Mesendoderm (in vitro differentiated cells): Measurements from ENCODE around the gene WDR33.

Source experiments
- DNase-seq: peaks from one replicate; pipeline ENCODE4 v3.0.0; 2013
- H2AK5ac ChIP-seq: 2 replicates; pipeline ENCODE4 v1.6.1; 2013; ENCODE audit warnings: low read length, inconsistent platforms
- H2BK120ac ChIP-seq: 2 replicates; pipeline ENCODE4 v1.6.1; 2013; ENCODE audit warnings: low read depth, mild to moderate bottlenecking, low read length, moderate library complexity, mixed read lengths
- H2BK15ac ChIP-seq: replicated peaks from 2 replicates; pipeline ENCODE4 v1.6.1; 2013; ENCODE audit warnings: low read depth, mild to moderate bottlenecking, moderate library complexity
- H2BK5ac ChIP-seq: 2 replicates; pipeline ENCODE4 v1.6.1; 2013; ENCODE audit warnings: low read length, inconsistent platforms
- H3K18ac ChIP-seq: 2 replicates; pipeline ENCODE4 v1.6.1; 2013; ENCODE audit warnings: mild to moderate bottlenecking, low read length, mixed read lengths
- H3K23ac ChIP-seq: one replicate; pipeline ENCODE4 v1.6.1; 2013; ENCODE audit warnings: low read length
- H3K27ac ChIP-seq: 2 replicates; pipeline ENCODE4 v1.5.1; 2013; ENCODE audit warnings: low read depth, mild to moderate bottlenecking, inconsistent platforms, low read length, moderate library complexity
- H3K27me3 ChIP-seq: 2 replicates; pipeline ENCODE4 v1.6.1; 2013; ENCODE audit warnings: low read length, control low read depth, mild to moderate bottlenecking, inconsistent platforms; ENCODE audit not compliant: insufficient read depth, poor library complexity
- H3K36me3 ChIP-seq: 2 replicates; pipeline ENCODE4 v1.6.1; 2013; ENCODE audit warnings: low read length, inconsistent platforms; ENCODE audit not compliant: control insufficient read depth, insufficient read depth
- H3K4ac ChIP-seq: one replicate; pipeline ENCODE4 v1.6.1; 2013; ENCODE audit warnings: low read depth, mild to moderate bottlenecking, low read length, moderate library complexity
- H3K4me1 ChIP-seq: 2 replicates; pipeline ENCODE4 v1.6.1; 2013; ENCODE audit warnings: low read depth, low read length, inconsistent platforms; ENCODE audit not compliant: control insufficient read depth
- H3K4me2 ChIP-seq: 2 replicates; pipeline ENCODE4 v1.6.1; 2013; ENCODE audit warnings: low read length
- H3K4me3 ChIP-seq: 2 replicates; pipeline ENCODE4 v1.5.1; 2013; ENCODE audit warnings: mild to moderate bottlenecking, low read length
- H3K56ac ChIP-seq: one replicate; pipeline ENCODE4 v1.6.1; 2013; ENCODE audit warnings: low read length
- H3K79me1 ChIP-seq: 2 replicates; pipeline ENCODE4 v1.6.1; 2013; ENCODE audit warnings: low read length, inconsistent platforms
- H3K79me2 ChIP-seq: 2 replicates; pipeline ENCODE4 v1.6.1; 2013; ENCODE audit warnings: mild to moderate bottlenecking, low read length; ENCODE audit not compliant: control insufficient read depth, insufficient read depth
- H3K9ac ChIP-seq: 2 replicates; pipeline ENCODE4 v1.6.1; 2013; ENCODE audit warnings: low read length, inconsistent platforms
- H4K5ac ChIP-seq: one replicate; pipeline ENCODE4 v1.6.1; 2013; ENCODE audit warnings: low read length
- H4K8ac ChIP-seq: one replicate; pipeline ENCODE4 v1.6.1; 2013; ENCODE audit warnings: low read depth, mild to moderate bottlenecking, control low read depth, low read length, moderate library complexity
- WGBS: extraction: QIAGEN DNeasy Blood & Tissue Kit; methylation state at CpG from one replicate; pipeline ENCODE4 v1.1.7; 2013; ENCODE audit warnings: low lambda C conversion rate, missing lambda C conversion rate; ENCODE audit not compliant: insufficient coverage; ENCODE audit errors: extremely low coverage; 5-methylcytosine and 5-hydroxymethylcytosine counted together

WDR33 gene

GRCh38 chr2:127778850-127779249 is 32.1 kb downstream of the WDR33 start:
- no CpG with 5 or more reads among the region's 2 CpGs for WGBS
- Histone ChIP-seq H3K4ac (no peak overlapping the region), H3K4me3 (no peak overlapping the region), H3K27ac (no peak overlapping the region), H3K27me3 (no peaks in the 10 kb centered on the region), H2AK5ac (no peak overlapping the region), H3K79me1 (peaks cover 15% of the 10 kb centered on the region), H3K4me2 (no peak overlapping the region), H2BK15ac (no peak overlapping the region), H3K36me3 (no peaks in the 10 kb centered on the region), H3K4me1 (no peaks in the 10 kb centered on the region), H4K5ac (no peak overlapping the region), H3K23ac (no peak overlapping the region), H3K9ac (no peak overlapping the region), H4K8ac (no peak overlapping the region), H3K18ac (no peak overlapping the region), H3K56ac (no peak overlapping the region), H2BK120ac (no peak overlapping the region), H2BK5ac (no peak overlapping the region), H3K79me2 (peaks cover 49% of the 10 kb centered on the region)
- DNase-seq: no peak

- H3K79me1 ChIP-seq: peaks cover 17% of the 10 kb centered on the region
- no peak overlapping the region for H3K4me2 ChIP-seq
- no peaks in the 10 kb centered on the region for H3K4me1 ChIP-seq
- no peak overlapping the region for H3K4me3 ChIP-seq
- H3K4ac ChIP-seq: no peak overlapping the region
- H3K23ac ChIP-seq: no peak overlapping the region
- no peak overlapping the region for H3K56ac ChIP-seq
- WGBS: no CpG with 5 or more reads among the region's 2 CpGs
- H3K27me3 ChIP-seq: no peaks in the 10 kb centered on the region
- H2BK5ac ChIP-seq: no peak overlapping the region
- no peak overlapping the region for H3K27ac ChIP-seq
- no peak overlapping the region for H4K8ac ChIP-seq
- no peak overlapping the region for H3K9ac ChIP-seq
- no peak overlapping the region for H2AK5ac ChIP-seq
- H2BK15ac ChIP-seq: no peak overlapping the region
- H3K18ac ChIP-seq: no peak overlapping the region
- no peak overlapping the region for H2BK120ac ChIP-seq
- H4K5ac ChIP-seq: no peak overlapping the region
- peaks cover 53% of the 10 kb centered on the region for H3K79me2 ChIP-seq
- no peak for DNase-seq
- no peaks in the 10 kb centered on the region for H3K36me3 ChIP-seq
Observed at GRCh38 chr2:127778447-127778846, 32.5 kb downstream of the WDR33 start.

GRCh38 chr2:127776122-127776780 is 34.7 kb downstream of the WDR33 start:
- no peaks in the 10 kb centered on the region for H3K36me3 ChIP-seq
- H2BK5ac ChIP-seq: no peak overlapping the region
- H3K4me1 ChIP-seq: no peaks in the 10 kb centered on the region
- H2BK120ac ChIP-seq: no peak overlapping the region
- H4K8ac ChIP-seq: no peak overlapping the region
- DNase-seq: peak; percentile 28
- H3K9ac ChIP-seq: no peak overlapping the region
- H3K27me3 ChIP-seq: no peaks in the 10 kb centered on the region
- H3K4me2 ChIP-seq: no peak overlapping the region
- no peak overlapping the region for H3K4ac ChIP-seq
- no peak overlapping the region for H3K18ac ChIP-seq
- peaks cover 49% of the 10 kb centered on the region for H3K79me2 ChIP-seq
- no CpG with 5 or more reads among the region's 3 CpGs for WGBS
- H4K5ac ChIP-seq: no peak overlapping the region
- no peak overlapping the region for H2BK15ac ChIP-seq
- H2AK5ac ChIP-seq: no peak overlapping the region
- peaks cover 17% of the 10 kb centered on the region for H3K79me1 ChIP-seq
- H3K27ac ChIP-seq: no peak overlapping the region
- H3K56ac ChIP-seq: no peak overlapping the region
- H3K4me3 ChIP-seq: no peak overlapping the region
- no peak overlapping the region for H3K23ac ChIP-seq

- Histone ChIP-seq H4K8ac (no peak overlapping the region), H3K27me3 (no peaks in the 10 kb centered on the region), H2BK5ac (no peak overlapping the region), H3K18ac (no peak overlapping the region), H3K4me3 (no peak overlapping the region), H3K56ac (no peak overlapping the region), H3K4me1 (no peaks in the 10 kb centered on the region), H3K79me2 (peaks cover 27% of the 10 kb centered on the region), H2AK5ac (no peak overlapping the region), H3K23ac (no peak overlapping the region), H3K9ac (no peak overlapping the region), H3K4ac (no peak overlapping the region), H3K79me1 (peaks cover 7% of the 10 kb centered on the region), H3K27ac (no peak overlapping the region), H2BK15ac (no peak overlapping the region), H4K5ac (no peak overlapping the region), H3K36me3 (no peaks in the 10 kb centered on the region), H2BK120ac (no peak overlapping the region), H3K4me2 (no peak overlapping the region)
- no peak for DNase-seq
- no CpG with 5 or more reads among the region's 2 CpGs for WGBS
Observed at GRCh38 chr2:127771756-127772155, 39.2 kb downstream of the WDR33 start.

GRCh38 chr2:127770973-127771735 is 39.8 kb downstream of the WDR33 start:
- H3K4me1 ChIP-seq: no peaks in the 10 kb centered on the region
- no peak overlapping the region for H3K23ac ChIP-seq
- H3K4ac ChIP-seq: no peak overlapping the region
- no peak overlapping the region for H4K8ac ChIP-seq
- no peak overlapping the region for H3K4me3 ChIP-seq
- no peaks in the 10 kb centered on the region for H3K36me3 ChIP-seq
- no peak overlapping the region for H3K18ac ChIP-seq
- H4K5ac ChIP-seq: no peak overlapping the region
- H3K9ac ChIP-seq: no peak overlapping the region
- no peak overlapping the region for H3K4me2 ChIP-seq
- WGBS: 100% methylated on average over 1 of the region's 9 CpGs
- DNase-seq: no peak
- H2BK15ac ChIP-seq: no peak overlapping the region
- no peak overlapping the region for H2BK5ac ChIP-seq
- H3K79me2 ChIP-seq: peaks cover 22% of the 10 kb centered on the region
- no peak overlapping the region for H2BK120ac ChIP-seq
- H3K27ac ChIP-seq: no peak overlapping the region
- no peak overlapping the region for H2AK5ac ChIP-seq
- no peaks in the 10 kb centered on the region for H3K27me3 ChIP-seq
- no peak overlapping the region for H3K56ac ChIP-seq
- peaks cover 6% of the 10 kb centered on the region for H3K79me1 ChIP-seq
